ENCODE data around the gene RNU2-63P. TPM values are rescaled to one million over a fixed set of nuclear protein-coding genes. Genes with fewer than 3 reads are reported as not detected.

RNU2-63P gene
- total RNA-seq, 1 experiment from 2014 or later: 7.7 TPM

DNA sequence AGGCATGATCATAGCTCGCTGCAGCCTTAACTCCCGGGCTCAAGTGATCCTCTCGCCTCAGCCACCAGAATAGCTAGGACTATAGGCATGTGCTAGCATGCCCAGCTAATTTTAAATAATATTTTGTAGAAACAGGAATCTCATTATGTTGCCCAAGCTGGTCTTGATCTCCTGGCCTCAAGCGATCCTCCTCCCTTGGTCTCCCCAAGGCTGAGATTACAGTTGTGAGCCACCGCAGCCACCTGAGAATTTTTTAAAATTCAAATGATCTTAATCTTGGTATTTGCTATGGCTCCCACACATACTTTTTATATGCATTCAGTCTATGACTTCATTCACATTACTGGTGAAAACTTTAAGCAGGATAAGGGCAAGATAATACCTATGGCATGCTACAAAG is 26.1 kb upstream of the RNU2-63P start:
- no peak overlapping the region for H3K27ac Mint-ChIP-seq
- ATAC-seq (no peak), DNase-seq (ENCODE audit: low spot score) (no peak)
- H3K4me3 Mint-ChIP-seq: no peak overlapping the region
- no peaks in the 10 kb centered on the region for H3K36me3 Mint-ChIP-seq
- TF ChIP-seq ESRRA (CRISPR knock-in tag; IDR thresholded peaks at IDR 0.05; ENCODE audit: borderline replicate concordance): no peak
- TF ChIP-seq NFYB (CRISPR knock-in tag; conservative IDR thresholded peaks at IDR 0.05; ENCODE audit: low read depth): no peak
- TF ChIP-seq ZNF232 (CRISPR knock-in tag; IDR thresholded peaks at IDR 0.05): no peak
- TF ChIP-seq CREB1 (CRISPR knock-in tag; IDR thresholded peaks at IDR 0.05): no peak
- no peak for TF ChIP-seq ZNF317 (CRISPR knock-in tag; IDR thresholded peaks at IDR 0.05; ENCODE audit: borderline replicate concordance, low read depth)
- TF ChIP-seq ZNF121 (CRISPR knock-in tag; IDR thresholded peaks at IDR 0.05): no peak
- TF ChIP-seq GABPB1 (CRISPR knock-in tag; IDR thresholded peaks at IDR 0.05): no peak
- H3K27me3 Mint-ChIP-seq (ENCODE audit: low read depth): no peaks in the 10 kb centered on the region
- ChIA-PET CTCF (interaction anchor here (0.9 to 2.4 kb wide), 2 partner anchors 18 to 40 kb away, joined by 3 to 14 read pairs; no protein-coding TSS in a partner anchor), POLR2A (interaction anchor here (0.6 kb wide), 1 partner anchor 55 kb away, joined by 5 read pairs; no protein-coding TSS in a partner anchor)
- no peaks in the 10 kb centered on the region for H3K9me3 Mint-ChIP-seq
- H3K4me1 Mint-ChIP-seq: peaks cover 23% of the 10 kb centered on the region

DNA sequence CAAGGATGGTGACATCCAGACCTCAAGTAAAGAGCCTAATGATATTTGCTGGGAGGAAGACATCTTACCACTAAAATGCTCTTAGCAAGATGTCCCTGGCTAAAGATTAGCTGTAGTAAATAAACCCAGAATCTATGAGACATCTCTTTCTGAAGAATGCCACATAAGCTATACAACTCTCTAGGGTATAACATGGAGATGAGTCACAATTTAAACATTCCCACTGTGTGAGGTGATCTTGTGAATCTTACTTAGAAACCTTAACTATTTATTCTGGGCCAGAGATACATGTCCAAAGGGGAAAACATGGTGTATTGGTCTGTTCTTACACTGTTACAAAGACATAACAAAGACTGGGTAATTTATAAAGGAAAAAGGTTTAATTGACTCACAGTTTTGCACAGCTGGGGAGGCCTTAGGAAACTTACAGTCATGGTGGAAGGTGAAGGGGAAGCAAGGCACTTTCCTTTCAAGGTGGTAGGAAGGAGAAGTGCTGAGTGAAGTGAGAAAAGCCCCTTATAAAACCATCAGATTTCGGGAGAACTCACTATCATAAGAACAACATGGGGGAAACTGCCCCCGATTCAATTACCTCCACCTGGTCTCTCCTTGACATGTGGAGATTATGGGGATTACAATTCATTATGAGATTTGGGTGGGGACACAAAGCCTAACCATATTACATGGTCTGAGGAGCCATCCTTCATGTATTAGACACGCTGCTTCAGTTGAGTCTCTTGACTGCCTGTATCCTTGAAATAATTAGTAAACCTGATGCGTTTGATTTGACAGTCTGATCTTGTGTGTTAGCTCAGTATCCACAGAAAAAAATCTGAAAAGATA is 22.1 kb upstream of the RNU2-63P start:
- ChIA-PET POLR2A (no interaction called here), CTCF (interaction anchor here (2.8 kb wide), 1 partner anchor 22 kb away, joined by 13 read pairs; no protein-coding TSS in a partner anchor)
- DNase-seq (ENCODE audit: low spot score): no peak
- no peaks in the 10 kb centered on the region for H3K36me3 Mint-ChIP-seq
- no peaks in the 10 kb centered on the region for H3K9me3 Mint-ChIP-seq
- TF ChIP-seq USF1 (CRISPR knock-in tag; IDR thresholded peaks at IDR 0.05): no peak
- TF ChIP-seq ZNF416 (CRISPR knock-in tag; IDR thresholded peaks at IDR 0.05): no peak
- no peak for TF ChIP-seq NR2C2 (CRISPR knock-in tag; IDR thresholded peaks at IDR 0.05)
- H3K4me3 Mint-ChIP-seq: no peak overlapping the region
- peak overlapping the region; percentile 70 for H3K27ac Mint-ChIP-seq
- no peak for ATAC-seq
- H3K4me1 Mint-ChIP-seq: peaks cover 23% of the 10 kb centered on the region
- no peaks in the 10 kb centered on the region for H3K27me3 Mint-ChIP-seq (ENCODE audit: low read depth)

- Mint-ChIP-seq H3K4me1 (0 out of 2 replicates have a peak, but pooled peaks cover 8% of the 10 kb centered on the region), H3K4me3 (no peak overlapping the region), H3K27ac (no peak overlapping the region), H3K36me3 (peaks cover 5% of the 10 kb centered on the region; the same call in 1 of the 2 replicates), H3K9me3 (no peaks in the 10 kb centered on the region), H3K27me3 (ENCODE audit: low read depth) (no peaks in the 10 kb centered on the region)
- no peak for TF ChIP-seq ZNF671 (CRISPR knock-in tag; IDR thresholded peaks at IDR 0.05)
- TF ChIP-seq ZNF121 (CRISPR knock-in tag; IDR thresholded peaks at IDR 0.05): no peak
- no peak for TF ChIP-seq IRF2 (CRISPR knock-in tag; IDR thresholded peaks at IDR 0.05; ENCODE audit: borderline replicate concordance, low read depth)
- TF ChIP-seq, protein P1, sequence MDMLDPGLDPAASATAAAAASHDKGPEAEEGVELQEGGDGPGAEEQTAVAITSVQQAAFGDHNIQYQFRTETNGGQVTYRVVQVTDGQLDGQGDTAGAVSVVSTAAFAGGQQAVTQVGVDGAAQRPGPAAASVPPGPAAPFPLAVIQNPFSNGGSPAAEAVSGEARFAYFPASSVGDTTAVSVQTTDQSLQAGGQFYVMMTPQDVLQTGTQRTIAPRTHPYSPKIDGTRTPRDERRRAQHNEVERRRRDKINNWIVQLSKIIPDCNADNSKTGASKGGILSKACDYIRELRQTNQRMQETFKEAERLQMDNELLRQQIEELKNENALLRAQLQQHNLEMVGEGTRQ (CRISPR knock-in tag; IDR thresholded peaks at IDR 0.05): no peak
- no peak for DNase-seq (ENCODE audit: low spot score)
- ATAC-seq: no peak
- POLR2A ChIA-PET: no interaction called here
- CTCF ChIA-PET: interaction anchor here (2.8 kb wide), 1 partner anchor 24 kb away, joined by 13 read pairs; no protein-coding TSS in a partner anchor
These were observed 20.3 kb upstream of the RNU2-63P start for GRCh38 chr2:88036606-88037005.

- Mint-ChIP-seq H3K4me3 (no peak overlapping the region), H3K27ac (no peak overlapping the region), H3K4me1 (peaks cover 7% of the 10 kb centered on the region; the same call in 1 of the 2 replicates), H3K36me3 (peaks cover 5% of the 10 kb centered on the region; the same call in 1 of the 2 replicates), H3K27me3 (ENCODE audit: low read depth) (no peaks in the 10 kb centered on the region), H3K9me3 (no peaks in the 10 kb centered on the region)
- no peak for ATAC-seq
- no peak for TF ChIP-seq FOXJ3 (CRISPR knock-in tag; IDR thresholded peaks at IDR 0.05; ENCODE audit: borderline replicate concordance)
- no peak for TF ChIP-seq IRF2 (CRISPR knock-in tag; IDR thresholded peaks at IDR 0.05; ENCODE audit: borderline replicate concordance, low read depth)
- TF ChIP-seq, protein P2, sequence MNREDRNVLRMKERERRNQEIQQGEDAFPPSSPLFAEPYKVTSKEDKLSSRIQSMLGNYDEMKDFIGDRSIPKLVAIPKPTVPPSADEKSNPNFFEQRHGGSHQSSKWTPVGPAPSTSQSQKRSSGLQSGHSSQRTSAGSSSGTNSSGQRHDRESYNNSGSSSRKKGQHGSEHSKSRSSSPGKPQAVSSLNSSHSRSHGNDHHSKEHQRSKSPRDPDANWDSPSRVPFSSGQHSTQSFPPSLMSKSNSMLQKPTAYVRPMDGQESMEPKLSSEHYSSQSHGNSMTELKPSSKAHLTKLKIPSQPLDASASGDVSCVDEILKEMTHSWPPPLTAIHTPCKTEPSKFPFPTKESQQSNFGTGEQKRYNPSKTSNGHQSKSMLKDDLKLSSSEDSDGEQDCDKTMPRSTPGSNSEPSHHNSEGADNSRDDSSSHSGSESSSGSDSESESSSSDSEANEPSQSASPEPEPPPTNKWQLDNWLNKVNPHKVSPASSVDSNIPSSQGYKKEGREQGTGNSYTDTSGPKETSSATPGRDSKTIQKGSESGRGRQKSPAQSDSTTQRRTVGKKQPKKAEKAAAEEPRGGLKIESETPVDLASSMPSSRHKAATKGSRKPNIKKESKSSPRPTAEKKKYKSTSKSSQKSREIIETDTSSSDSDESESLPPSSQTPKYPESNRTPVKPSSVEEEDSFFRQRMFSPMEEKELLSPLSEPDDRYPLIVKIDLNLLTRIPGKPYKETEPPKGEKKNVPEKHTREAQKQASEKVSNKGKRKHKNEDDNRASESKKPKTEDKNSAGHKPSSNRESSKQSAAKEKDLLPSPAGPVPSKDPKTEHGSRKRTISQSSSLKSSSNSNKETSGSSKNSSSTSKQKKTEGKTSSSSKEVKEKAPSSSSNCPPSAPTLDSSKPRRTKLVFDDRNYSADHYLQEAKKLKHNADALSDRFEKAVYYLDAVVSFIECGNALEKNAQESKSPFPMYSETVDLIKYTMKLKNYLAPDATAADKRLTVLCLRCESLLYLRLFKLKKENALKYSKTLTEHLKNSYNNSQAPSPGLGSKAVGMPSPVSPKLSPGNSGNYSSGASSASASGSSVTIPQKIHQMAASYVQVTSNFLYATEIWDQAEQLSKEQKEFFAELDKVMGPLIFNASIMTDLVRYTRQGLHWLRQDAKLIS (CRISPR knock-in tag; IDR thresholded peaks at IDR 0.05; ENCODE audit: borderline replicate concordance): no peak
- TF ChIP-seq FOXP1 (CRISPR knock-in tag; IDR thresholded peaks at IDR 0.05; ENCODE audit: borderline replicate concordance): no peak
- TF ChIP-seq TP53 (CRISPR knock-in tag; IDR thresholded peaks at IDR 0.05): no peak
- TF ChIP-seq RORB (CRISPR knock-in tag; IDR thresholded peaks at IDR 0.05): no peak
- no peak for TF ChIP-seq MYBL2 (CRISPR knock-in tag; IDR thresholded peaks at IDR 0.05)
- TF ChIP-seq, protein P3, sequence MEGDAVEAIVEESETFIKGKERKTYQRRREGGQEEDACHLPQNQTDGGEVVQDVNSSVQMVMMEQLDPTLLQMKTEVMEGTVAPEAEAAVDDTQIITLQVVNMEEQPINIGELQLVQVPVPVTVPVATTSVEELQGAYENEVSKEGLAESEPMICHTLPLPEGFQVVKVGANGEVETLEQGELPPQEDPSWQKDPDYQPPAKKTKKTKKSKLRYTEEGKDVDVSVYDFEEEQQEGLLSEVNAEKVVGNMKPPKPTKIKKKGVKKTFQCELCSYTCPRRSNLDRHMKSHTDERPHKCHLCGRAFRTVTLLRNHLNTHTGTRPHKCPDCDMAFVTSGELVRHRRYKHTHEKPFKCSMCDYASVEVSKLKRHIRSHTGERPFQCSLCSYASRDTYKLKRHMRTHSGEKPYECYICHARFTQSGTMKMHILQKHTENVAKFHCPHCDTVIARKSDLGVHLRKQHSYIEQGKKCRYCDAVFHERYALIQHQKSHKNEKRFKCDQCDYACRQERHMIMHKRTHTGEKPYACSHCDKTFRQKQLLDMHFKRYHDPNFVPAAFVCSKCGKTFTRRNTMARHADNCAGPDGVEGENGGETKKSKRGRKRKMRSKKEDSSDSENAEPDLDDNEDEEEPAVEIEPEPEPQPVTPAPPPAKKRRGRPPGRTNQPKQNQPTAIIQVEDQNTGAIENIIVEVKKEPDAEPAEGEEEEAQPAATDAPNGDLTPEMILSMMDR (IDR thresholded peaks at IDR 0.05): no peak
- TF ChIP-seq ZMAT4 (CRISPR knock-in tag; IDR thresholded peaks at IDR 0.05): no peak
- ChIA-PET POLR2A (no interaction called here), CTCF (interaction anchor here (2.8 kb wide), 1 partner anchor 24 kb away, joined by 13 read pairs; no protein-coding TSS in a partner anchor)
- no peak for DNase-seq (ENCODE audit: low spot score)
These were observed 19.8 kb upstream of the RNU2-63P start for GRCh38 chr2:88036182-88036581.
